Activated CD8-positive, alpha-beta memory T cell treated with anti-CD3 and anti-CD28 coated beads, Interleukin-2, amount 10 ng/mL, durations not matched to agents 7 days and 5 days (primary cell): Measurements from ENCODE around the gene ELP4. TPM values are rescaled to one million over a fixed set of nuclear protein-coding genes. Genes with fewer than 3 reads are reported as not detected.
"Not testable (repeated sequence)": the region's sequence is repeated elsewhere in the genome, so short reads cannot be mapped to it uniquely, and the experiment has no call there.

Experiments used
- ATAC-seq: fragments of 150-1000 bp; cut with Tn5 transposase; one replicate; pipeline ENCODE4 v1.10.0; 2021; ENCODE audit warnings: moderate library complexity
- CTCF ChIA-PET: fragments of 350-600 bp; sonication (Branson Sonifier 250); formaldehyde crosslinking; loops from one replicate; lab custom pipeline; 2021; ENCODE audit warnings: antibody characterized with exemption; lab: Charles Lee
- DNase-seq: peaks from one replicate; pipeline ENCODE4 v3.0.0-alpha.2; 2020
- H3K27ac Mint-ChIP-seq: one replicate; pipeline ENCODE4 v1.8.0; 2021; ENCODE audit warnings: mild to moderate bottlenecking, mixed read lengths
- H3K27me3 Mint-ChIP-seq: one replicate; pipeline ENCODE4 v1.8.0; 2021; ENCODE audit warnings: mixed read lengths
- H3K36me3 Mint-ChIP-seq: one replicate; pipeline ENCODE4 v1.8.0; 2021; ENCODE audit warnings: mild to moderate bottlenecking, mixed read lengths
- H3K4me1 Mint-ChIP-seq: one replicate; pipeline ENCODE4 v1.8.0; 2021; ENCODE audit warnings: mixed read lengths
- H3K4me3 Mint-ChIP-seq: one replicate; pipeline ENCODE4 v1.8.0; 2021; ENCODE audit warnings: mild to moderate bottlenecking, moderate library complexity, mixed read lengths
- H3K9me3 Mint-ChIP-seq: one replicate; pipeline ENCODE4 v1.8.0; 2022; ENCODE audit warnings: low read depth, mixed read lengths
- total RNA-seq, 2 experiments: library from RNA; stranded (reverse); gene quantifications; one replicate each; pipeline ENCODE4 v1.2.3, GENCODE V29; 2021

Gene ELP4
- total RNA-seq, 2 experiments from 2014 or later = 20.7 to 23.7 TPM

DNA sequence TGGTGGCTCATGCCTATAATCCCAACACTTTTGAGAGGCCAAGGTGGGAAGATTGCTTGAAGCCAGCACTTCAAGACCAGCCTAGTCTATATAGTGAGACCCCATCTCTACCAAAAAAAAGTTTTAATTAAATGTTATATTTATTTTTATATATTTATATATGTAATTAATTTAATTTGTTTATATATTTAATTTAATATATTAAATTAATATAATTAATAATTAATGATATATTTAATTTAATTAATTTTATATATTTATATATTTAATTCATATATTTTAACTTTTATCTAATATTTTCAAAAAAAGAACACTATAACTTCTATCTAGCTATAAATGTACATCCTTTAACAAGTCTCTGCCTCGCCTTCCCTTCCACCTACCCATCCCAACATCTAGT is 196.8 kb downstream of the ELP4 start:
- CTCF ChIA-PET = no interaction called here
- Mint-ChIP-seq H3K9me3 (no peaks in the 10 kb centered on the region), H3K36me3 (no peaks in the 10 kb centered on the region), H3K27me3 (no peaks in the 10 kb centered on the region), H3K27ac (no peak overlapping the region), H3K4me1 (no peaks in the 10 kb centered on the region), H3K4me3 (no peak overlapping the region)
- no peak for ATAC-seq
- DNase-seq = no peak

DNA sequence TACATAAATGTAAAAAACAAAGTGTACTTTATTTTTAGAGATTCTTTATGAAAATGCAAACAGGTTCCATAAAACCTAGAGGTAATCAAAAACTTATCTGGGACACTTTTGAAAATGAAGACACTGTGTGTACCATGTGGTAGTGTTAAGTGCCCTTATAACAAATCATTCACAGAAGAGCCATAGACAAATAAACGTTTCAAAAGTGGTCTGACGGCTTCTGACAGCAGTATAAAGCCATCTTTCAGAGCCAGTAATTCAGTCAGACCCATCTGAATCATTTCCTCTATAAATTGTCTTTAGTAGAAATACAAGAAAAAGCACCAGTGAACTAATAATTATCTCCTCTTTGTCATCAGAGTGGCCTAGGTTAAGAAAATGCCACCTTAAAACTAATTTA is 201.6 kb downstream of the ELP4 start:
- Mint-ChIP-seq H3K27ac (no peak overlapping the region), H3K9me3 (no peaks in the 10 kb centered on the region), H3K27me3 (no peaks in the 10 kb centered on the region), H3K4me1 (peaks cover 9% of the 10 kb centered on the region), H3K36me3 (peaks cover 3% of the 10 kb centered on the region), H3K4me3 (no peak overlapping the region)
- DNase-seq = no peak
- CTCF ChIA-PET = no interaction called here
- ATAC-seq = no peak

DNA sequence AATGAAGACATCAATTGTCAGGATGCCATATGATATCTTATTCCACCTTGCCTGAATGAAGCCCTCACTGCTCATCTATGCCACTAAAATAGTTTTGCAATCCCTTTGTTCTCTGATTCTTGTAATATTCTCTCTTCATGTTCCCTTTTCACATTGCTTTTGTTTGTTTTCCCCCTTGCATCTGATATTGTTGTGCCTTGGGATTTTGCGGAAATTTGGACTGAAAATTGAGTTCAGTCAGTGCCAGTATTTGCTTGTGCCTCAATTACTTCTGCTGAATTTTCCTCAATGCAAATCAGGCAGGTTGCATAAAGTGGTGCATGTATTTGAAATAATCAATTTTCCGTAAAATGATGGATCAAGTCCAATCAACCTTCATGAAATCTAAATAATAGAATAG is 203.3 kb downstream of the ELP4 start:
- no peaks in the 10 kb centered on the region for H3K27me3 Mint-ChIP-seq
- H3K27ac Mint-ChIP-seq = no peak overlapping the region
- H3K4me1 Mint-ChIP-seq = peaks cover 9% of the 10 kb centered on the region
- H3K36me3 Mint-ChIP-seq = peaks cover 3% of the 10 kb centered on the region
- CTCF ChIA-PET = no interaction called here
- no peaks in the 10 kb centered on the region for H3K9me3 Mint-ChIP-seq
- ATAC-seq (no peak), DNase-seq (no peak)
- H3K4me3 Mint-ChIP-seq = no peak overlapping the region

GRCh38 chr11:31714840-31715239 is 205.3 kb downstream of the ELP4 start:
- CTCF ChIA-PET = no interaction called here
- H3K9me3 Mint-ChIP-seq = no peaks in the 10 kb centered on the region
- H3K4me1 Mint-ChIP-seq = peaks cover 13% of the 10 kb centered on the region
- no peak overlapping the region for H3K4me3 Mint-ChIP-seq
- DNase-seq (no peak), ATAC-seq (no peak)
- H3K27ac Mint-ChIP-seq = no peak overlapping the region
- H3K27me3 Mint-ChIP-seq = no peaks in the 10 kb centered on the region
- peaks cover 3% of the 10 kb centered on the region for H3K36me3 Mint-ChIP-seq

DNA sequence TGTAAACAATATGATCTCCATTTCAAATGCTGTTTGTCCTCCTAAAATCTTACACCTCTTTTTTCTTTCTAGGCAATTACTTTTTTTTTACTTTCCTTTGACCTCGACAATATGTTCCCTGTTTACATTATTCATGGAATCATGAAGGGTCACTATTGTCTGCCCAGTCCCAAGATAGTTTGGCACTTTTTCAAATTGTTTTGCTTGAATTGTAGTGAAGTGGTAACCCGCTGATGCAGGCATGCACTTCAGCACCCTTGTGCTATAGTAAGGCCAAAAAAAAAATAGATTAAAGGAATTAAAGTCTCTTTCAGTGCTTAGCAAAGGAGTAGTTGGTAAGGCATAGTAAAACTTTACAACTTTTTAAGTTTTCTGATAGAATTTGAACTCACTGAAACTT is 210.7 kb downstream of the ELP4 start:
- Mint-ChIP-seq H3K9me3 (no peaks in the 10 kb centered on the region), H3K27me3 (no peaks in the 10 kb centered on the region), H3K4me3 (no peak overlapping the region), H3K36me3 (peaks cover 1% of the 10 kb centered on the region), H3K27ac (no peak overlapping the region), H3K4me1 (peaks cover 10% of the 10 kb centered on the region)
- no peak for ATAC-seq
- CTCF ChIA-PET = no interaction called here
- DNase-seq = no peak

DNA sequence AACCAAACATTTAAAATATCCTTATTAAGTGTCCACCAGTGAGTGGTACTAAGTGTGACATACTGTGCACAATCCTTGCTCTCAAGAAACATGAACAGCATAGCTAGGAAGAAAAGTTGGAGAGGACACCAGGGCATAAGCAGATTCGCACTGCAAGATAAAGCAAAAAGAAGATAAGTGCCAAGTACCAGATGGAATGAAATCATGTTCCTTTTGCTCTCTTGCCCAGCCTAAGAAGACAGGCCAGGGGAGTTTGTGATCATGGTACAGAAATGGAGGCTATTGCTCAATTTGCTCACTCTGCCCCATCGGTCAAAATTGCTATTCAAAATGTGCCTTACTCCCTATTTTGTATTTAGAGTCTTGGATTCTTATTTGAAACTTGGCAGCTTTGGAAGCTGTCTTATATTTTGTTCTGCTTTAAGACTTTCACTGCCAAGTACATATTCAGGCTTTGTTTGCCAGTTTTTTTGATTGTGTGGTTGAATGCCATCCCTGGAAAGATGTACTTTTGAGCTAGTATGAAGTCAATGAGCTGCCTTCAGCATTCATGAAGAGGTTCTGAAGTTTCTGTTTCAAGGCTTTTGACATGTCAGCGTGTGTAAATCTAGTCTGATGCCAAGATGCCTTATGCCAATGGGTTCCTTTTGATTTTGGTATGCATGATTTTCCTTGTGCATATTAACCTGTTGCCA is 211.3 kb downstream of the ELP4 start:
- Mint-ChIP-seq H3K27ac (no peak overlapping the region), H3K4me1 (peaks cover 6% of the 10 kb centered on the region), H3K4me3 (no peak overlapping the region), H3K9me3 (no peaks in the 10 kb centered on the region), H3K27me3 (no peaks in the 10 kb centered on the region), H3K36me3 (peaks cover 4% of the 10 kb centered on the region)
- ATAC-seq = no peak
- CTCF ChIA-PET = no interaction called here
- no peak for DNase-seq

GRCh38 chr11:31722754-31723153 is 213.2 kb downstream of the ELP4 start:
- H3K4me1 Mint-ChIP-seq = peaks cover 6% of the 10 kb centered on the region
- ATAC-seq (no peak), DNase-seq (no peak)
- H3K27me3 Mint-ChIP-seq = no peaks in the 10 kb centered on the region
- no peak overlapping the region for H3K4me3 Mint-ChIP-seq
- no peak overlapping the region for H3K27ac Mint-ChIP-seq
- H3K9me3 Mint-ChIP-seq = no peaks in the 10 kb centered on the region
- H3K36me3 Mint-ChIP-seq = peaks cover 4% of the 10 kb centered on the region
- CTCF ChIA-PET = no interaction called here

DNA sequence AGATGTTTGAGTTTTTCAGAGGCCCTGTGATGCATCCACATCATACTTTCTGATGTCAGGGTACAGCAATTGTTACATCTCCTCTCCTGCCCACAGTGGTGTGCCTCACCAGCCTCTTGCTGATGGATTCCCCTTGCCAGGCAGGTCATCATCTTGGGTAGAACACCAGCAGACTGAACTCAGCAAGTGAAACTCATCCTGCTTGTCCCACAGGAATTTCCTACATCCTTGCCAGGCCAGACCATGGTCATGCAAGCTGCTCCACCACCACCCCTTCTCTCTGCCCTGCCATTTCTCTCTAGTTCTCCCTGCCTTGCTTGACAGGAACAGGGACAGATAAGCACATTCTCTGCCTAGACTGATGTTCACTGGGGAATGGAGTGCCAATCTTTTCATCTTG is 215.6 kb downstream of the ELP4 start:
- Mint-ChIP-seq H3K4me3 (no peak overlapping the region), H3K27ac (no peak overlapping the region), H3K27me3 (no peaks in the 10 kb centered on the region), H3K4me1 (peaks cover 2% of the 10 kb centered on the region), H3K9me3 (no peaks in the 10 kb centered on the region), H3K36me3 (peaks cover 4% of the 10 kb centered on the region)
- no peak for ATAC-seq
- CTCF ChIA-PET = no interaction called here
- no peak for DNase-seq

- DNase-seq = no peak
- Mint-ChIP-seq H3K9me3 (peaks cover 7% of the 10 kb centered on the region), H3K27ac (no peak overlapping the region), H3K4me3 (no peak overlapping the region), H3K36me3 (peaks cover 4% of the 10 kb centered on the region), H3K4me1 (peaks cover 2% of the 10 kb centered on the region), H3K27me3 (no peaks in the 10 kb centered on the region)
- CTCF ChIA-PET = no interaction called here
- ATAC-seq = no peak
Measured at GRCh38 chr11:31728432-31728831, 218.9 kb downstream of the ELP4 start.

GRCh38 chr11:31740131-31740530 is 230.6 kb downstream of the ELP4 start:
- CTCF ChIA-PET = no interaction called here
- DNase-seq (no peak), ATAC-seq (no peak)
- Mint-ChIP-seq H3K36me3 (no peaks in the 10 kb centered on the region), H3K27me3 (no peaks in the 10 kb centered on the region), H3K4me1 (no peaks in the 10 kb centered on the region), H3K4me3 (no peak overlapping the region), H3K9me3 (no peaks in the 10 kb centered on the region), H3K27ac (no peak overlapping the region)

DNA sequence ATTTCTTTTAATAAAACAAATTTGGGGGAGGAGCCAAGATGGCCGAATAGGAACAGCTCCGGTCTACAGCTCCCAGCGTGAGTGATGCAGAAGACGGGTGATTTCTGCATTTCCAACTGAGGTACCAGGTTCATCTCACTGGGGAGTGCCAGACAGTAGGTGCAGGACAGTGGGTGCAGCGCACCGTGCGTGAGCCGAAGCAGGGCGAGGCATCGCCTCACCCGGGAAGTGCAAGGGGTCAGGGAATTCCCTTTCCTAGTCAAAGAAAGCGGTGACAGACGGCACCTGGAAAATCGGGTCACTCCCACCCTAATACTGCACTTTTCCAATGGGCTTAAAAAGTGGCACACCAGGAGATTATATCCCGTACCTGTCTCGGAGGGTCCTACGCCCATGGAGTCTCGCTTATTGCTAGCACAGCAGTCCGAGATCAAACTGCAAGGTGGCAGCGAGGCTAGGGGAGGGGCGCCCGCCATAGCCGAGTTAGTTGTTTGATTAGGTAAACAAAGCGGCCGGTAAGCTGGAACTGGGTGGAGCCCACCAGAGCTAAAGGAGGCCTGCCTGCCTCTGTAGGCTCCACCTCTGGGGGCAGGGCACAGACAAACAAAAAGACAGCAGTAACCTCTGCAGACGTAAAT is 231.3 kb downstream of the ELP4 start:
- DNase-seq, H3K4me1 Mint-ChIP-seq, H3K4me3 Mint-ChIP-seq, H3K9me3 Mint-ChIP-seq, H3K27ac Mint-ChIP-seq, ATAC-seq, CTCF ChIA-PET, H3K27me3 Mint-ChIP-seq, H3K36me3 Mint-ChIP-seq: not testable (repeated sequence)

DNA sequence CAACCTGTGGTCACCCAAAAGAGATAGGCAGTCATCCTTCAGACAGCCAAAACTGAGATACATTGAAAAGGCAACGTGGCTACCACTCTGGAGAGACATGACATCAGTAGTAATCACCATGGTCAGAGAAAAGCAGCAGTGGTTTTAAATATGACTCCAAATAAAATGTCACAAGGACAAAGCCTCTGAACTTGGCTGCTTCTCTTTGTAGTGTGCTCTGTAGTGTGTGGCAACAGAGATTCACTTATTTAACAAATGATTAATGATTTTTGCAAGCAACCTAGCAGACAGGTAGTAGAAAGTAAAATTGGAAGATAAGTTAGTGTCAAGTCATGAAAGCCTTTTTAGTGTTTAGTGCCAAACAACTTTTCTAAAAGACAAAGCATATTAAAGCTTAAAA is 238.0 kb downstream of the ELP4 start:
- H3K4me3 Mint-ChIP-seq = no peak overlapping the region
- H3K4me1 Mint-ChIP-seq = no peaks in the 10 kb centered on the region
- DNase-seq (no peak), ATAC-seq (no peak)
- no peaks in the 10 kb centered on the region for H3K27me3 Mint-ChIP-seq
- CTCF ChIA-PET = no interaction called here
- H3K9me3 Mint-ChIP-seq = no peaks in the 10 kb centered on the region
- H3K36me3 Mint-ChIP-seq = no peaks in the 10 kb centered on the region
- no peak overlapping the region for H3K27ac Mint-ChIP-seq

GRCh38 chr11:31757260-31757835 is 247.8 kb downstream of the ELP4 start:
- Mint-ChIP-seq H3K9me3 (no peaks in the 10 kb centered on the region), H3K4me1 (no peaks in the 10 kb centered on the region), H3K27ac (no peak overlapping the region), H3K27me3 (no peaks in the 10 kb centered on the region), H3K36me3 (peaks cover 1% of the 10 kb centered on the region), H3K4me3 (no peak overlapping the region)
- DNase-seq (no peak), ATAC-seq (no peak)
- CTCF ChIA-PET = no interaction called here

DNA sequence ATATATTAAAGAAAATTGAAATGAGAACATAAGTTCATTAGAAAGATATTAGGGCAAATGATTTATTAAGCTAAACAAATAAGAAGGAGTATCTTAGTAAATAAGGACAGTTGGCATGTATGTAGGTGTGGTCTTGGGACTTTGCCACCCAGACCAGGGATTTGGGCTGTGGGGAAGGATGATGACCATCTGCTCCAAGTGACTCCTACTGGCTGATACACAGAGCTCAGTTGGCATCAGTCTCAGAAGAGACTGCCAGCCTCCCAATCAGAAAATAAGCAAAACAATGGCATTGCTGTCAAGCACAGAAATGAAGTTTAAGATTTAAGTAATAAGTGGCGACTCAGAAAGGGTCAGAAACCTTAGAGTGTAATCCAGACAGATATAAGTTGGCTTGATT is 252.1 kb downstream of the ELP4 start:
- DNase-seq = no peak
- no peak for ATAC-seq
- CTCF ChIA-PET = no interaction called here
- no peaks in the 10 kb centered on the region for H3K27me3 Mint-ChIP-seq
- H3K4me1 Mint-ChIP-seq = no peaks in the 10 kb centered on the region
- no peak overlapping the region for H3K27ac Mint-ChIP-seq
- no peaks in the 10 kb centered on the region for H3K9me3 Mint-ChIP-seq
- no peaks in the 10 kb centered on the region for H3K36me3 Mint-ChIP-seq
- no peak overlapping the region for H3K4me3 Mint-ChIP-seq
